Measurements from ENCODE around the gene IL21R.

The IL21R gene

DNA sequence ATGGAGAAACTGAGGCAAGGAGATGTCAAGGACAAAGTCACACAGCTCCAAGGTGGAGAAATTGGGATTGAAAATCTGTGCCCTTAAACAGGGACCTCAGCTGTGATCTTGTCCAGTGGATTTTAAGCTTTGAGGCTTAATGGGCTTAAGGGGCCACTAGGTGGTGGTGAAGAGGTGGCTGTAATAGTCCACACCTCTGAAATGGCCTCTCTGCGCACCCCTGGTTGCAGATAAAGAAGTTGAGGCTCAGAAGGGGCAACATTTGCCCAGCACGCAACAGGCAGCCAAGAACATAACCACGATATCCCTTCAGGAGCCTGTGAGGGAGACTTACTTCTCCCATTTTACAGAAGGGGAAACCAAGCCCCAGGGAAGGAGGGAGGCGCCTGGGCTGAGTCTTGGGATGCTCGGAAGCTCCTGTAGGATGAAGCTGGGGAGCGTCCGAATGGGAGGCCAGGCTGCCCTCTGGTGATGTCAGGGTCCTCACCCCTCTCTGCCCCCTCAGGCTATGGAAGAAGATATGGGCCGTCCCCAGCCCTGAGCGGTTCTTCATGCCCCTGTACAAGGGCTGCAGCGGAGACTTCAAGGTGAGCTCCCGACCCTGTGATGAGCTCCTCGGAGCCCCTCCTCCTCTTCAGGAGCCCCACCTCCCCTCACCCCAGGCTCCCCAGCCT lies 43.7 kb downstream of the IL21R start (continued):
- TF ChIP-seq ZBTB10 (tag by site-specific recombination; IDR thresholded peaks at IDR 0.05) (no peak), ZNF585B (tag by site-specific recombination; IDR thresholded peaks at IDR 0.05) (no peak)

DNA sequence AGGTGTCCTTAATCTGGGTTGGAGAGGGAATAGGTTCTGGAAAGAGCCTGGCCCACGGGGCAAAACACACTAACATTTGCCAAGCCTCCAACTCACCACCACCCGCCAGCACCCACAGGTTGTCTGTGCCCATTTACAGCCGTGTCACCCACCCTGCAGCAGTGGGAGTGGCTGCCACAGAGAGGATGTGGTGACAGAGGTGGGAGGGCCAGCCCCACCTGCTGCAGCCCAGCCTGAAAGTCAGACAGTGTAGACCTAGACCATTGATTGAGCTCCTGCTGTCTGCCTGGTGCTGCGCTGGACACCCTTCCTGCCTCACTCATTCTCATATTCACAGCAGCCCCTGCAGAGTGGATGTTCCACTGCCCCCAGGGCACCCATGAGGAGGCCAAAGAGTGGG lies 44.7 kb downstream of the IL21R start:
- H3K4me1 ChIP-seq (ENCODE audit: control insufficient read depth, insufficient read depth, low read length) = no peaks in the 10 kb centered on the region
- no peak overlapping the region for H3K4me3 ChIP-seq (ENCODE audit: low read depth, low read length)
- TF ChIP-seq SCRT1 (tag by site-specific recombination; IDR thresholded peaks at IDR 0.05; ENCODE audit: borderline replicate concordance) (no peak), SETDB1 (IDR thresholded peaks at IDR 0.05; ENCODE audit: insufficient read length, low read length) (no peak), ZNF610 (tag by site-specific recombination; IDR thresholded peaks at IDR 0.05; ENCODE audit: borderline replicate concordance) (no peak), EGR2 (tag by site-specific recombination; IDR thresholded peaks at IDR 0.05; ENCODE audit: low read depth) (peak; percentile 72), ZNF398 (tag by site-specific recombination; IDR thresholded peaks at IDR 0.05) (no peak)
- TF ChIP-seq, protein P1, sequence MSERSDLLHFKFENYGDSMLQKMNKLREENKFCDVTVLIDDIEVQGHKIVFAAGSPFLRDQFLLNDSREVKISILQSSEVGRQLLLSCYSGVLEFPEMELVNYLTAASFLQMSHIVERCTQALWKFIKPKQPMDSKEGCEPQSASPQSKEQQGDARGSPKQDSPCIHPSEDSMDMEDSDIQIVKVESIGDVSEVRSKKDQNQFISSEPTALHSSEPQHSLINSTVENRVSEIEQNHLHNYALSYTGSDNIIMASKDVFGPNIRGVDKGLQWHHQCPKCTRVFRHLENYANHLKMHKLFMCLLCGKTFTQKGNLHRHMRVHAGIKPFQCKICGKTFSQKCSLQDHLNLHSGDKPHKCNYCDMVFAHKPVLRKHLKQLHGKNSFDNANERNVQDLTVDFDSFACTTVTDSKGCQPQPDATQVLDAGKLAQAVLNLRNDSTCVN (tag by site-specific recombination; optimal IDR thresholded peaks at IDR 0.05) = no peak
- ChIA-PET CTCF (interaction anchor here (0.6 kb wide), 2 partner anchors 72 to 289 kb away, joined by 4 to 5 read pairs; no protein-coding TSS in a partner anchor), POLR2A (no interaction called here)
- no peaks in the 10 kb centered on the region for H3K9me3 ChIP-seq (ENCODE audit: control insufficient read depth, insufficient read depth, low read depth, low read length)
- no peaks in the 10 kb centered on the region for H3K36me3 ChIP-seq (ENCODE audit: control insufficient read depth in 2 of 2, insufficient read depth in 1 of 2, low read length in 2 of 2)
- no peak overlapping the region for H3K27ac ChIP-seq (ENCODE audit: extremely low read depth, low read depth, low read length)

DNA sequence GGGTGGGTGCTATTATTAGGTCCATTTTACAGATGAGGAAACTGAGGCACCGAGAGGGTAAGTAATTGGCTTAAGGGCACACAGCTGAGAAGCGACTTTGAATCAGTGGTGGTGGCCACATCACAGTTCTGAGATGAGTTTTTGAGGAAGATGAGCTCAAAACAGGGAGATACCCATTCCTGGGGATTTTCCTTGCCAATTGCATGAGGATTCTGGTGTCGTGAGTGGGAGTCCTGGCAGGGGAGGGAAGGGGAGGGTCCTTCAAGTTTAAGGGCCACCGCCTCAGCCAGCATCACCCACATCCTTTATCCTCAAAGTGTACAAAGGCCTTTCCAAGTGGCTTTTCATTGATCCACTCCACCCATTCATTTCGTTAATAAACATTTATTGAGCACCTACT lies 45.3 kb downstream of the IL21R start:
- no peak overlapping the region for H3K27ac ChIP-seq (ENCODE audit: extremely low read depth, low read depth, low read length)
- no peaks in the 10 kb centered on the region for H3K36me3 ChIP-seq (ENCODE audit: control insufficient read depth in 2 of 2, insufficient read depth in 1 of 2, low read length in 2 of 2)
- no peaks in the 10 kb centered on the region for H3K9me3 ChIP-seq (ENCODE audit: control insufficient read depth, insufficient read depth, low read depth, low read length)
- ChIA-PET CTCF (interaction anchor here (0.6 kb wide), 1 partner anchor 290 kb away, joined by 4 read pairs; no protein-coding TSS in a partner anchor), POLR2A (no interaction called here)
- no peak overlapping the region for H3K4me3 ChIP-seq (ENCODE audit: low read depth, low read length)
- H3K4me1 ChIP-seq (ENCODE audit: control insufficient read depth, insufficient read depth, low read length) = no peaks in the 10 kb centered on the region
- TF ChIP-seq SCRT1 (tag by site-specific recombination; IDR thresholded peaks at IDR 0.05; ENCODE audit: borderline replicate concordance) = no peak
- no peak for TF ChIP-seq HOXD13 (CRISPR knock-in tag; IDR thresholded peaks at IDR 0.05; ENCODE audit: borderline replicate concordance)
- TF ChIP-seq, protein P2, sequence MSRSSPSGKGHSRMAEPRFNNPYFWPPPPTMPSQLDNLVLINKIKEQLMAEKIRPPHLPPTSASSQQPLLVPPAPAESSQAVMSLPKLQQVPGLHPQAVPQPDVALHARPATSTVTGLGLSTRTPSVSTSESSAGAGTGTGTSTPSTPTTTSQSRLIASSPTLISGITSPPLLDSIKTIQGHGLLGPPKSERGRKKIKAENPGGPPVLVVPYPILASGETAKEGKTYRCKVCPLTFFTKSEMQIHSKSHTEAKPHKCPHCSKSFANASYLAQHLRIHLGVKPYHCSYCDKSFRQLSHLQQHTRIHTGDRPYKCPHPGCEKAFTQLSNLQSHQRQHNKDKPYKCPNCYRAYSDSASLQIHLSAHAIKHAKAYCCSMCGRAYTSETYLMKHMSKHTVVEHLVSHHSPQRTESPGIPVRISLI (tag by site-specific recombination; IDR thresholded peaks at IDR 0.05) = no peak
- no peak for TF ChIP-seq ZNF670 (tag by site-specific recombination; IDR thresholded peaks at IDR 0.05; ENCODE audit: low read depth)
- TF ChIP-seq RBAK (tag by site-specific recombination; IDR thresholded peaks at IDR 0.05) = no peak
- TF ChIP-seq, protein P3, sequence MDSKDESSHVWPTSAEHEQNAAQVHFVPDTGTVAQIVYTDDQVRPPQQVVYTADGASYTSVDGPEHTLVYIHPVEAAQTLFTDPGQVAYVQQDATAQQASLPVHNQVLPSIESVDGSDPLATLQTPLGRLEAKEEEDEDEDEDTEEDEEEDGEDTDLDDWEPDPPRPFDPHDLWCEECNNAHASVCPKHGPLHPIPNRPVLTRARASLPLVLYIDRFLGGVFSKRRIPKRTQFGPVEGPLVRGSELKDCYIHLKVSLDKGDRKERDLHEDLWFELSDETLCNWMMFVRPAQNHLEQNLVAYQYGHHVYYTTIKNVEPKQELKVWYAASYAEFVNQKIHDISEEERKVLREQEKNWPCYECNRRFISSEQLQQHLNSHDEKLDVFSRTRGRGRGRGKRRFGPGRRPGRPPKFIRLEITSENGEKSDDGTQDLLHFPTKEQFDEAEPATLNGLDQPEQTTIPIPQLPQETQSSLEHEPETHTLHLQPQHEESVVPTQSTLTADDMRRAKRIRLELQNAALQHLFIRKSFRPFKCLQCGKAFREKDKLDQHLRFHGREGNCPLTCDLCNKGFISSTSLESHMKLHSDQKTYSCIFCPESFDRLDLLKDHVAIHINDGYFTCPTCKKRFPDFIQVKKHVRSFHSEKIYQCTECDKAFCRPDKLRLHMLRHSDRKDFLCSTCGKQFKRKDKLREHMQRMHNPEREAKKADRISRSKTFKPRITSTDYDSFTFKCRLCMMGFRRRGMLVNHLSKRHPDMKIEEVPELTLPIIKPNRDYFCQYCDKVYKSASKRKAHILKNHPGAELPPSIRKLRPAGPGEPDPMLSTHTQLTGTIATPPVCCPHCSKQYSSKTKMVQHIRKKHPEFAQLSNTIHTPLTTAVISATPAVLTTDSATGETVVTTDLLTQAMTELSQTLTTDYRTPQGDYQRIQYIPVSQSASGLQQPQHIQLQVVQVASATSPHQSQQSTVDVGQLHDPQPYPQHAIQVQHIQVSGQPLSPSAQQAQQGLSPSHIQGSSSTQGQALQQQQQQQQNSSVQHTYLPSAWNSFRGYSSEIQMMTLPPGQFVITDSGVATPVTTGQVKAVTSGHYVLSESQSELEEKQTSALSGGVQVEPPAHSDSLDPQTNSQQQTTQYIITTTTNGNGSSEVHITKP (tag by site-specific recombination; IDR thresholded peaks at IDR 0.05) = no peak
- no peak for TF ChIP-seq ZNF335 (tag by site-specific recombination; conservative IDR thresholded peaks at IDR 0.05)
- TF ChIP-seq ZNF521 (tag by site-specific recombination; IDR thresholded peaks at IDR 0.05) = no peak
- TF ChIP-seq ZNF600 (tag by site-specific recombination; IDR thresholded peaks at IDR 0.05) = no peak
- TF ChIP-seq ZFP41 (tag by site-specific recombination; IDR thresholded peaks at IDR 0.05; ENCODE audit: borderline replicate concordance) = no peak
- no peak for TF ChIP-seq ZNF10 (tag by site-specific recombination; IDR thresholded peaks at IDR 0.05)
- TF ChIP-seq, protein P4, sequence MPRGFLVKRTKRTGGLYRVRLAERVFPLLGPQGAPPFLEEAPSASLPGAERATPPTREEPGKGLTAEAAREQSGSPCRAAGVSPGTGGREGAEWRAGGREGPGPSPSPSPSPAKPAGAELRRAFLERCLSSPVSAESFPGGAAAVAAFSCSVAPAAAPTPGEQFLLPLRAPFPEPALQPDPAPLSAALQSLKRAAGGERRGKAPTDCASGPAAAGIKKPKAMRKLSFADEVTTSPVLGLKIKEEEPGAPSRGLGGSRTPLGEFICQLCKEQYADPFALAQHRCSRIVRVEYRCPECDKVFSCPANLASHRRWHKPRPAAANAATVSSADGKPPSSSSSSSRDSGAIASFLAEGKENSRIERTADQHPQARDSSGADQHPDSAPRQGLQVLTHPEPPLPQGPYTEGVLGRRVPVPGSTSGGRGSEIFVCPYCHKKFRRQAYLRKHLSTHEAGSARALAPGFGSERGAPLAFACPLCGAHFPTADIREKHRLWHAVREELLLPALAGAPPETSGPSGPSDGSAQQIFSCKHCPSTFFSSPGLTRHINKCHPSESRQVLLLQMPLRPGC (tag by site-specific recombination; IDR thresholded peaks at IDR 0.05) = no peak
- no peak for TF ChIP-seq ZNF623 (tag by site-specific recombination; IDR thresholded peaks at IDR 0.05)

Data from HEK293 (cell line).